H9 (cell line): ENCODE measurements around the gene SAMD14. TPM values are rescaled to one million over a fixed set of nuclear protein-coding genes. Genes with fewer than 3 reads are reported as not detected.

Source experiments
- DNase-seq: peaks from one replicate; pipeline ENCODE4 v3.0.0-alpha.2; 2017
- H2AFZ ChIP-seq: one replicate; pipeline ENCODE4 v1.6.1; 2013; ENCODE audit warnings: mild to moderate bottlenecking, low read length, control low read depth, moderate library complexity
- H2AK5ac ChIP-seq: 2 replicates; pipeline ENCODE4 v1.6.1; 2013; ENCODE audit warnings: low read length, control low read depth, mixed read lengths; ENCODE audit not compliant: insufficient read length
- H2BK120ac ChIP-seq: one replicate; pipeline ENCODE4 v1.6.1; 2013; ENCODE audit warnings: low read depth, mild to moderate bottlenecking, low read length, control low read depth, inconsistent platforms; ENCODE audit not compliant: poor library complexity, severe bottlenecking
- H2BK12ac ChIP-seq: 2 replicates; pipeline ENCODE4 v1.6.1; 2013; ENCODE audit warnings: low read length, control low read depth, mixed read lengths, low read depth; ENCODE audit not compliant: insufficient read length
- H2BK15ac ChIP-seq: 2 replicates; pipeline ENCODE4 v1.6.1; 2013; ENCODE audit warnings: low read depth, low read length, control low read depth
- H2BK20ac ChIP-seq: one replicate; pipeline ENCODE4 v1.6.1; 2013; ENCODE audit warnings: low read depth, mild to moderate bottlenecking, low read length, control low read depth, inconsistent platforms; ENCODE audit not compliant: poor library complexity, severe bottlenecking
- H2BK5ac ChIP-seq: 2 replicates; pipeline ENCODE4 v1.6.1; 2013; ENCODE audit warnings: low read length, control low read depth, mixed read lengths; ENCODE audit not compliant: insufficient read length
- H3K14ac ChIP-seq: 2 replicates; pipeline ENCODE4 v1.6.1; 2013; ENCODE audit warnings: low read length, control low read depth; ENCODE audit not compliant: insufficient read depth
- H3K18ac ChIP-seq: 2 replicates; pipeline ENCODE4 v1.6.1; 2013; ENCODE audit warnings: low read depth, mild to moderate bottlenecking, mixed read lengths, low read length, control low read depth; ENCODE audit not compliant: insufficient read length
- H3K23ac ChIP-seq: 2 replicates; pipeline ENCODE4 v1.6.1; 2013; ENCODE audit warnings: low read length, control low read depth, mixed read lengths, low read depth; ENCODE audit not compliant: insufficient read length
- H3K23me2 ChIP-seq: 2 replicates; pipeline ENCODE4 v1.6.1; 2013; ENCODE audit warnings: low read depth, mild to moderate bottlenecking, mixed read lengths, low read length, control low read depth; ENCODE audit not compliant: insufficient read length, poor library complexity, severe bottlenecking
- H3K27ac ChIP-seq: 2 replicates; pipeline ENCODE4 v1.5.1; 2013; ENCODE audit warnings: low read length, control low read depth, mixed read lengths, low read depth; ENCODE audit not compliant: insufficient read length
- H3K27me3 ChIP-seq: 2 replicates; pipeline ENCODE4 v1.6.1; 2013; ENCODE audit warnings: low read length, control low read depth, inconsistent platforms; ENCODE audit not compliant: insufficient read depth
- H3K4ac ChIP-seq: 2 replicates; pipeline ENCODE4 v1.6.1; 2013; ENCODE audit warnings: low read depth, mild to moderate bottlenecking, control low read depth, inconsistent platforms, low read length, moderate library complexity
- H3K4me1 ChIP-seq: 2 replicates; pipeline ENCODE4 v1.6.1; 2013; ENCODE audit warnings: low read length, control low read depth, inconsistent platforms; ENCODE audit not compliant: insufficient read depth
- H3K4me2 ChIP-seq: 2 replicates; pipeline ENCODE4 v1.6.1; 2013; ENCODE audit warnings: low read length, control low read depth, mixed read lengths; ENCODE audit not compliant: insufficient read length, insufficient read depth
- H3K56ac ChIP-seq: 2 replicates; pipeline ENCODE4 v1.6.1; 2013; ENCODE audit warnings: low read depth, mild to moderate bottlenecking, mixed read lengths, low read length, control low read depth; ENCODE audit not compliant: insufficient read length
- H3K79me1 ChIP-seq: 2 replicates; pipeline ENCODE4 v1.6.1; 2013; ENCODE audit warnings: low read depth, mild to moderate bottlenecking, moderate library complexity, low read length, control low read depth, inconsistent platforms; ENCODE audit not compliant: insufficient read depth, poor library complexity, severe bottlenecking
- H3K79me2 ChIP-seq: 2 replicates; pipeline ENCODE4 v1.6.1; 2013; ENCODE audit warnings: low read length, control low read depth, inconsistent platforms; ENCODE audit not compliant: insufficient read depth
- H3K9ac ChIP-seq: 2 replicates; pipeline ENCODE4 v1.6.1; 2013; ENCODE audit warnings: low read length, control low read depth, mixed read lengths; ENCODE audit not compliant: insufficient read length; ENCODE audit errors: extremely low read depth
- H3K9me3 ChIP-seq: one replicate; pipeline ENCODE4 v1.6.1; 2013; ENCODE audit warnings: low read depth, low read length, inconsistent platforms; ENCODE audit not compliant: control insufficient read depth
- H3T11ph ChIP-seq: one replicate; pipeline ENCODE4 v1.6.1; 2013; ENCODE audit warnings: mild to moderate bottlenecking, low read length, control low read depth, inconsistent platforms
- H4K20me1 ChIP-seq: one replicate; pipeline ENCODE4 v1.6.1; 2013; ENCODE audit not compliant: control insufficient read depth, insufficient read length, insufficient read depth
- H4K5ac ChIP-seq: 2 replicates; pipeline ENCODE4 v1.6.1; 2013; ENCODE audit warnings: low read depth, mild to moderate bottlenecking, mixed read lengths, low read length, control low read depth; ENCODE audit not compliant: insufficient read length
- H4K8ac ChIP-seq: replicated peaks from 2 replicates; pipeline ENCODE4 v1.6.1; 2013; ENCODE audit warnings: low read length, control low read depth, mixed read lengths, low read depth; ENCODE audit not compliant: insufficient read length
- H4K91ac ChIP-seq: 2 replicates; pipeline ENCODE4 v1.6.1; 2013; ENCODE audit warnings: low read depth, mild to moderate bottlenecking, moderate library complexity, mixed read lengths, low read length, control low read depth; ENCODE audit not compliant: insufficient read length
- H3K27ac Mint-ChIP-seq, 3 experiments: 2 replicates in 2 of 3; 3 replicates in 1 of 3; pipeline ENCODE4 v1.8.0; 2020 to 2021; ENCODE audit warnings: mixed read lengths in 3 of 3, mild to moderate bottlenecking in 1 of 3, moderate library complexity in 1 of 3
- H3K27me3 Mint-ChIP-seq: 2 replicates; pipeline ENCODE4 v1.8.0; 2021; ENCODE audit warnings: low read depth, mild to moderate bottlenecking, moderate library complexity, mixed read lengths
- H3K36me3 Mint-ChIP-seq, 3 experiments: 2 replicates in 2 of 3; 3 replicates in 1 of 3; pipeline ENCODE4 v1.8.0; 2020 to 2021; ENCODE audit warnings: low read depth in 3 of 3, mixed read lengths in 3 of 3; ENCODE audit not compliant: insufficient read depth in 1 of 3
- H3K4me1 Mint-ChIP-seq, 2 experiments: 2 replicates each; pipeline ENCODE4 v1.8.0; 2020; ENCODE audit warnings: mixed read lengths in 2 of 2
- H3K4me3 Mint-ChIP-seq, 2 experiments: 2 replicates in 1 of 2; 3 replicates in 1 of 2; pipeline ENCODE4 v1.8.0; 2020 to 2021; ENCODE audit warnings: mild to moderate bottlenecking in 2 of 2, mixed read lengths in 2 of 2, moderate library complexity in 1 of 2
- H3K9me3 Mint-ChIP-seq, 2 experiments: 2 replicates in 1 of 2; 3 replicates in 1 of 2; pipeline ENCODE4 v1.8.0; 2020; ENCODE audit warnings: mild to moderate bottlenecking in 2 of 2, mixed read lengths in 2 of 2, moderate library complexity in 1 of 2
- CTCF ChIP-seq: fragments of 200-600 bp; sonication (generic); conservative IDR thresholded peaks from 3 replicates; pipeline ENCODE4 v1.8.0; 2021; ENCODE audit warnings: antibody characterized with exemption, mild to moderate bottlenecking
- WGBS: extraction: QIAGEN DNeasy Blood & Tissue Kit; methylation state at CpG from one replicate; pipeline ENCODE4 v1.1.7; 2013; ENCODE audit warnings: missing lambda C conversion rate, low lambda C conversion rate, mixed read lengths; ENCODE audit not compliant: insufficient read length; ENCODE audit errors: extremely low coverage; 5-methylcytosine and 5-hydroxymethylcytosine counted together
- total RNA-seq: library from RNA; stranded (reverse); gene quantifications from 2 replicates; pipeline ENCODE4 v1.2.1, GENCODE V29; 2021

Gene SAMD14
- total RNA-seq, 1 experiment from 2014 or later, result 5.9 TPM

GRCh38 chr17:50154604-50155003 lies 24.6 kb upstream of the SAMD14 start:
- H3K36me3 Mint-ChIP-seq, result no peaks in the 10 kb centered on the region
- Histone ChIP-seq H2BK15ac (no peak overlapping the region), H3K23me2 (peaks cover 14% of the 10 kb centered on the region), H3K27me3 (no peaks in the 10 kb centered on the region; the same call in 1 of the 2 replicates), H3K27ac (no peak overlapping the region), H3K4me2 (no peak overlapping the region), H4K5ac (no peak overlapping the region), H4K8ac (no peak overlapping the region), H2BK12ac (no peak overlapping the region), H3K18ac (no peak overlapping the region), H2AFZ (no peak overlapping the region), H3K23ac (no peak overlapping the region), H3T11ph (no peak overlapping the region), H3K4ac (no peak overlapping the region), H3K14ac (no peak overlapping the region), H2BK5ac (no peak overlapping the region), H4K20me1 (peaks cover 3% of the 10 kb centered on the region), H3K56ac (no peak overlapping the region), H3K9me3 (no peaks in the 10 kb centered on the region), H3K79me2 (no peaks in the 10 kb centered on the region), H2BK120ac (no peak overlapping the region), H2BK20ac (no peak overlapping the region), H3K4me1 (peaks cover 4% of the 10 kb centered on the region; the same call in 1 of the 2 replicates), H4K91ac (no peak overlapping the region), H3K9ac (no peak overlapping the region), H2AK5ac (no peak overlapping the region), H3K79me1 (no peaks in the 10 kb centered on the region)
- peaks cover 6% of the 10 kb centered on the region for H3K27me3 Mint-ChIP-seq
- H3K4me3 Mint-ChIP-seq, result no peak overlapping the region
- no CpG with 5 or more reads among the region's 1 CpG for WGBS
- DNase-seq, result no peak
- no peaks in the 10 kb centered on the region for H3K9me3 Mint-ChIP-seq
- no peak for TF ChIP-seq CTCF
- peaks cover 16 to 20% of the 10 kb centered on the region in 2 experiments for H3K4me1 Mint-ChIP-seq
- no peak overlapping the region for H3K27ac Mint-ChIP-seq
